ENCODE measurements around the gene CTDSP2. TPM values are rescaled to one million over a fixed set of nuclear protein-coding genes. Genes with fewer than 3 reads are reported as not detected.
A peak's percentile ranks its signal among the peaks of the same experiment; 100 is the strongest.

CTDSP2 gene
- total and polyA plus RNA-seq, 7 donors: 13.9 to 91.8 (median 71.3) TPM

- Histone ChIP-seq H3K4me3 (peak overlapping the region; percentile 83), H3K4me1 (peaks cover 17% of the 10 kb centered on the region), H3K36me3 (ENCODE audit: insufficient read depth in 1 of 2, low read depth in 1 of 2) (peaks cover 9 to 57% of the 10 kb centered on the region in 2 donors), H3K27me3 (ENCODE audit: insufficient read depth in 3 of 3, low read length in 2 of 3) (no peaks in the 10 kb centered on the region), H3K27ac (peak overlapping the region; percentile 84), H3K9me3 (no peaks in the 10 kb centered on the region)
- TF ChIP-seq CTCF (IDR thresholded peaks at IDR 0.05): no peak
- intact Hi-C loops (cut with DNase I): no loop called here
- ATAC-seq (no peak), DNase-seq (no peak)
- WGBS, 3 donors: 77 to 82% (median 78%) methylated on average over 12 of the region's 12 CpGs
These were observed 63.1 kb downstream of the CTDSP2 start for GRCh38 chr12:57783466-57783801.

- Histone ChIP-seq H3K4me3 (peak within 1 kb of the TSS; percentile 83), H3K9me3 (no peaks in the 10 kb centered on the region), H3K27ac (peak within 1 kb of the TSS; percentile 84), H3K4me1 (peaks cover 17% of the 10 kb centered on the region), H3K27me3 (ENCODE audit: insufficient read depth in 3 of 3, low read length in 2 of 3) (no peaks in the 10 kb centered on the region), H3K36me3 (ENCODE audit: insufficient read depth in 1 of 2, low read depth in 1 of 2) (peaks cover 9 to 51% of the 10 kb centered on the region in 2 donors)
- intact Hi-C loops (cut with DNase I): loop anchor here in 1 of 2 donors (1.0 kb wide), 1 partner anchor 122 kb away; no protein-coding TSS in a partner anchor
- DNase-seq (peak; percentile 98 to 99), ATAC-seq (peak; percentile 96 to 99 (median 98))
- TF ChIP-seq CTCF (IDR thresholded peaks at IDR 0.05): peak; percentile 88
- WGBS, 3 donors: 0 to 1% (median 1%) methylated on average over 43 to 45 of the region's 45 CpGs
These were observed 63.7 kb downstream of the CTDSP2 start, which contains the start of gene TSFM for GRCh38 chr12:57782608-57783465. TSFM (plus strand) TSS chr12:57782787; CDS start chr12:57782802, 15 bp downstream.

GRCh38 chr12:57782243-57782607 is 64.3 kb downstream of the CTDSP2 start:
- peak overlapping the region; percentile 83 for H3K4me3 ChIP-seq
- H3K27ac ChIP-seq: peak overlapping the region; percentile 84

GRCh38 chr12:57781801-57782200 is 64.7 kb downstream of the CTDSP2 start:
- Histone ChIP-seq H3K27ac (no peak overlapping the region), H3K4me1 (peaks cover 17% of the 10 kb centered on the region), H3K4me3 (no peak overlapping the region), H3K9me3 (no peaks in the 10 kb centered on the region), H3K36me3 (ENCODE audit: insufficient read depth in 1 of 2, low read depth in 1 of 2) (peaks cover 6 to 41% of the 10 kb centered on the region in 2 donors), H3K27me3 (ENCODE audit: insufficient read depth in 3 of 3, low read length in 2 of 3) (no peaks in the 10 kb centered on the region)
- 73 to 82% (median 73%) methylated on average over 2 of the region's 2 CpGs for WGBS, 3 donors
- intact Hi-C loops (cut with DNase I): loop anchor here in 1 of 2 donors (1.0 kb wide), 1 partner anchor 124 kb away; no protein-coding TSS in a partner anchor
- no peak for TF ChIP-seq CTCF (IDR thresholded peaks at IDR 0.05)
- no peak for ATAC-seq
- no peak for DNase-seq

More at GRCh38 chr12:57782243-57782607, 64.3 kb downstream of the CTDSP2 start:
- H3K36me3 ChIP-seq (ENCODE audit: insufficient read depth in 1 of 2, low read depth in 1 of 2): peaks cover 9 to 45% of the 10 kb centered on the region in 2 donors
- peak; percentile 1 to 18 (median 6) for ATAC-seq
- no peak for TF ChIP-seq CTCF (IDR thresholded peaks at IDR 0.05)
- peaks cover 17% of the 10 kb centered on the region for H3K4me1 ChIP-seq
- no peaks in the 10 kb centered on the region for H3K27me3 ChIP-seq (ENCODE audit: insufficient read depth in 3 of 3, low read length in 2 of 3)
- H3K9me3 ChIP-seq: no peaks in the 10 kb centered on the region
- no peak for DNase-seq
- intact Hi-C loops (cut with DNase I): loop anchor here in 1 of 2 donors (1.0 kb wide), 1 partner anchor 123 kb away; no protein-coding TSS in a partner anchor
- WGBS, 3 donors: 22 to 32% (median 27%) methylated on average over 4 of the region's 4 CpGs

All from psoas muscle (tissue), 8 donors.